ENCODE results near the gene OR5K2.

OR5K2 gene

GRCh38 chr3:98514948-98515347 lies 17.5 kb downstream of the OR5K2 start:
- no peak overlapping the region for H3K4me3 ChIP-seq (ENCODE audit: low read depth, low read length)
- in situ Hi-C loops (cut with HindIII; ENCODE audit: low sequenced_read_pairs) = no loop called here
- DNase-seq (ENCODE audit: low read depth, low spot score) = no peak
- TF ChIP-seq CTCF (IDR thresholded peaks at IDR 0.05; ENCODE audit: low read depth, low read length) = no peak

- no peak overlapping the region for H3K4me3 ChIP-seq (ENCODE audit: low read depth, low read length)
- DNase-seq (ENCODE audit: low read depth, low spot score) = no peak
- in situ Hi-C loops (cut with HindIII; ENCODE audit: low sequenced_read_pairs) = no loop called here
- no peak for TF ChIP-seq CTCF (IDR thresholded peaks at IDR 0.05; ENCODE audit: low read depth, low read length)
Measured at GRCh38 chr3:98518816-98519215, 21.3 kb downstream of the OR5K2 start.

GRCh38 chr3:98519351-98519750 lies 21.9 kb downstream of the OR5K2 start:
- no peak overlapping the region for H3K4me3 ChIP-seq (ENCODE audit: low read depth, low read length)
- in situ Hi-C loops (cut with HindIII; ENCODE audit: low sequenced_read_pairs) = no loop called here
- peak; percentile 11 for DNase-seq (ENCODE audit: low read depth, low spot score)
- TF ChIP-seq CTCF (IDR thresholded peaks at IDR 0.05; ENCODE audit: low read depth, low read length) = no peak

GRCh38 chr3:98521897-98522543 lies 24.5 kb downstream of the OR5K2 start:
- peak; percentile 78 for DNase-seq (ENCODE audit: low read depth, low spot score)
- TF ChIP-seq CTCF (IDR thresholded peaks at IDR 0.05; ENCODE audit: low read depth, low read length) = no peak
- in situ Hi-C loops (cut with HindIII; ENCODE audit: low sequenced_read_pairs) = no loop called here
- H3K4me3 ChIP-seq (ENCODE audit: low read depth, low read length) = peak overlapping the region; percentile 83

GRCh38 chr3:98522544-98523281 lies 25.2 kb downstream of the OR5K2 start, which contains the start of gene CLDND1:
Gene CLDND1, minus strand, starts transcription at chr3:98522902. Its CDS starts 1,478 bp downstream, at chr3:98521424.
- in situ Hi-C loops (cut with HindIII; ENCODE audit: low sequenced_read_pairs) = no loop called here
- no peak for TF ChIP-seq CTCF (IDR thresholded peaks at IDR 0.05; ENCODE audit: low read depth, low read length)
- peak within 1 kb of the TSS; percentile 83 for H3K4me3 ChIP-seq (ENCODE audit: low read depth, low read length)
- DNase-seq (ENCODE audit: low read depth, low spot score) = peak; percentile 99

GRCh38 chr3:98525494-98525893 lies 28.0 kb downstream of the OR5K2 start:
- no peak overlapping the region for H3K4me3 ChIP-seq (ENCODE audit: low read depth, low read length)
- DNase-seq (ENCODE audit: low read depth, low spot score) = no peak
- TF ChIP-seq CTCF (IDR thresholded peaks at IDR 0.05; ENCODE audit: low read depth, low read length) = no peak
- in situ Hi-C loops (cut with HindIII; ENCODE audit: low sequenced_read_pairs) = no loop called here

Data from astrocyte of the spinal cord (primary cell).